HepG2 (cell line): ENCODE results near the gene BRD2. TPM values are rescaled to one million over a fixed set of nuclear protein-coding genes. Genes with fewer than 3 reads are reported as not detected.

Experiments
- ASH2L ChIP-seq: fragments of 300-600, 200-600 bp; sonication (generic); IDR thresholded peaks from 2 replicates; pipeline ENCODE4 v1.7.0; 2017; ENCODE audit warnings: low read depth, mild to moderate bottlenecking, moderate library complexity, mixed read lengths, low read length; ENCODE audit not compliant: insufficient read length
- DMAP1 ChIP-seq: IDR thresholded peaks from 2 replicates; pipeline ENCODE4 v1.6.1; 2016
- HCFC1 ChIP-seq: fragments of 150-350 bp; IDR thresholded peaks from 2 replicates; pipeline ENCODE4 v1.6.1; 2014; ENCODE audit warnings: low read depth, low read length
- NFIC ChIP-seq: IDR thresholded peaks from 2 replicates; pipeline ENCODE4 v1.6.1; 2012; ENCODE audit warnings: mild to moderate bottlenecking, low read length, inconsistent platforms
- PAF1 ChIP-seq: IDR thresholded peaks from 2 replicates; pipeline ENCODE4 v1.6.1; 2016; ENCODE audit warnings: missing genetic modification reagents, missing compliant biosample characterization
- RBAK ChIP-seq: sonication (generic); formaldehyde crosslinking; IDR thresholded peaks from 2 replicates; pipeline ENCODE4 v1.5.1; 2020; ENCODE audit warnings: mild to moderate bottlenecking, missing genetic modification reagents
- SALL1 ChIP-seq: sonication (generic); formaldehyde crosslinking; IDR thresholded peaks from 2 replicates; pipeline ENCODE4 v1.8.0; 2022; ENCODE audit warnings: mild to moderate bottlenecking, missing genetic modification reagents
- ZNF260 ChIP-seq: sonication (generic); formaldehyde crosslinking; IDR thresholded peaks from 2 replicates; pipeline ENCODE4 v1.4.0; 2020; ENCODE audit warnings: missing genetic modification reagents, low read depth, mild to moderate bottlenecking, borderline replicate concordance
- ZNF577 ChIP-seq: sonication (generic); formaldehyde crosslinking; IDR thresholded peaks from 2 replicates; pipeline ENCODE4 v1.4.0; 2020; ENCODE audit warnings: mild to moderate bottlenecking, low read depth, missing genetic modification reagents, borderline replicate concordance
- ZSCAN31 ChIP-seq: sonication (generic); formaldehyde crosslinking; IDR thresholded peaks from 2 replicates; pipeline ENCODE4 v1.5.0; 2020; ENCODE audit warnings: low read depth, mild to moderate bottlenecking, missing genetic modification reagents
- polyA plus RNA-seq, 8 experiments: library from polyadenylated mRNA; depleted of rRNA in 3 of 8; stranded (reverse) in 7 of 8; unstranded in 1 of 8; fragments of >200 nt; fragmentation: Illumina TruSeq in 4 of 8; extraction: Trizol in 4 of 8; gene quantifications; 2 replicates each; pipeline versions ENCODE4 v1.2.1 to v1.2.3, GENCODE V29; 2011 to 2016; ENCODE audit warnings: low read depth in 4 of 8, missing spikeins in 1 of 8, mixed read lengths in 1 of 8; ENCODE audit not compliant: insufficient read depth in 1 of 8
- total RNA-seq, 5 experiments: library from RNA; depleted of rRNA; stranded (reverse); fragments of >200 nt; fragmentation: Illumina TruSeq; extraction: Trizol; gene quantifications; 2 replicates each; pipeline ENCODE4 v1.2.3, GENCODE V29; 2016; ENCODE audit warnings: low read depth in 1 of 5
- TF ChIP-seq, protein P1 (sequence below): sonication (generic); formaldehyde crosslinking; conservative IDR thresholded peaks from 2 replicates; pipeline ENCODE4 v1.8.0; 2022; ENCODE audit warnings: low read depth, missing genetic modification reagents
- TF ChIP-seq, protein P2 (sequence below): sonication (generic); formaldehyde crosslinking; IDR thresholded peaks from 2 replicates; pipeline ENCODE4 v1.4.0; 2020; ENCODE audit warnings: mild to moderate bottlenecking, missing genetic modification reagents
- TF ChIP-seq, protein P3 (sequence below), 2 experiments: sonication (generic) in 1 of 2; formaldehyde crosslinking in 1 of 2; IDR thresholded peaks; 2 replicates each; pipeline versions ENCODE4 v1.4.0 to v1.6.1; 2018 to 2020; ENCODE audit warnings: missing genetic modification reagents in 2 of 2, borderline replicate concordance in 1 of 2, low read depth in 1 of 2, mild to moderate bottlenecking in 1 of 2, missing biosample characterization in 1 of 2
- TF ChIP-seq, protein P4 (sequence below): sonication (generic); formaldehyde crosslinking; IDR thresholded peaks from one replicate; pipeline ENCODE4 v1.5.1; 2020; ENCODE audit warnings: mild to moderate bottlenecking, missing genetic modification reagents; ENCODE audit errors: not compliant biosample characterization

Gene BRD2
- total and polyA plus RNA-seq, 2 of the 13 experiments (the other 11 are each of a cell fraction or from before 2014, with no cell fraction given) = 143 to 202 TPM

DNA sequence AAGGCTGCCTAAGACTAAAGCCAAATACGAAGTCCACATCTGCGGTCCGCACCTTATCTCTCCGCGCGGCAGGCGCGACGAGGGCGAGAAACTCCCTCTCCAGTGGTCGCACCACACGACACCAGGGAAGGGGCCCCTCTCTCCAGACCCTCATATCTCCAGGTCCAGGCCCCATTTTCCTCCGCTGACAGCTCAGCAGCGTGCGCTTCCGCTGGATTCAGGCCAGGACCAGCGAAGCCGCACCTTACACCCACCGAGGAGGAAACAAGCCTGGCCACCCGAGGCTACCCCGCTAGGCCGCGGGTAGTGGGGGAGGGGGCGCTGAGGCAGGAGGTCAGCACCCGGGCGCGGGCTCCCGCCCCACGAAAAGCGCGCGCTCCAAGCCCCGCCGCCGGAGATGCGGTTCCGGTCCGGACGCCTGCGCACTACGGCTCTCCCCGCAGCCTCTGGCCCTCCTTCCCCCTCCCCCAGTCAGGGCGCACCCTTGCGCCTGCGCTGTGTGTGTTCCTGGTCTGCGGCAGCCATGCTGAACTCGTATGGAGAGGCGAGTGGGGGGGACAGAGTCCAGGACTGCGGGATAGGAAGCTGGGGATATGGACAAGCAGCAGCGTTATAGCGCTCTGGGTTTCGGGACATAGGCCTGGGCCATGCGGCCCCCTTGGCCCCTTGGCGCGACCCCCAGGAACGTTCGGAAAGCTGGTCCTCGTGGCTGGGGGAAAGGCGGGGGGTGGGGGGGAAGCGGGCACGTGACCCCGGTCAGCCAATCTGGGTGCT, at the start of gene BRD2 (continued):
- TF ChIP-seq ZNF577 (CRISPR knock-in tag) (0 out of 2 replicates have a peak, but pooled peaks have one; percentile 89), NFIC (no peak), ZSCAN31 (peak; percentile 91; the same call in 1 of the 2 replicates), RBAK (CRISPR knock-in tag) (no peak), PAF1 (CRISPR knock-in tag) (no peak), ASH2L (peak; percentile 68), SALL1 (CRISPR knock-in tag) (peak; percentile 94), ZNF260 (0 out of 2 replicates have a peak, but pooled peaks have one; percentile 59), HCFC1 (peak; percentile 41; the same call in 1 of the 2 replicates), DMAP1 (CRISPR knock-in tag) (peak; percentile 99)
- TF ChIP-seq, protein P1, sequence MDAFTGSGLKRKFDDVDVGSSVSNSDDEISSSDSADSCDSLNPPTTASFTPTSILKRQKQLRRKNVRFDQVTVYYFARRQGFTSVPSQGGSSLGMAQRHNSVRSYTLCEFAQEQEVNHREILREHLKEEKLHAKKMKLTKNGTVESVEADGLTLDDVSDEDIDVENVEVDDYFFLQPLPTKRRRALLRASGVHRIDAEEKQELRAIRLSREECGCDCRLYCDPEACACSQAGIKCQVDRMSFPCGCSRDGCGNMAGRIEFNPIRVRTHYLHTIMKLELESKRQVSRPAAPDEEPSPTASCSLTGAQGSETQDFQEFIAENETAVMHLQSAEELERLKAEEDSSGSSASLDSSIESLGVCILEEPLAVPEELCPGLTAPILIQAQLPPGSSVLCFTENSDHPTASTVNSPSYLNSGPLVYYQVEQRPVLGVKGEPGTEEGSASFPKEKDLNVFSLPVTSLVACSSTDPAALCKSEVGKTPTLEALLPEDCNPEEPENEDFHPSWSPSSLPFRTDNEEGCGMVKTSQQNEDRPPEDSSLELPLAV (CRISPR knock-in tag) = peak; percentile 86; the same call in 1 of the 2 replicates
- TF ChIP-seq, protein P2, sequence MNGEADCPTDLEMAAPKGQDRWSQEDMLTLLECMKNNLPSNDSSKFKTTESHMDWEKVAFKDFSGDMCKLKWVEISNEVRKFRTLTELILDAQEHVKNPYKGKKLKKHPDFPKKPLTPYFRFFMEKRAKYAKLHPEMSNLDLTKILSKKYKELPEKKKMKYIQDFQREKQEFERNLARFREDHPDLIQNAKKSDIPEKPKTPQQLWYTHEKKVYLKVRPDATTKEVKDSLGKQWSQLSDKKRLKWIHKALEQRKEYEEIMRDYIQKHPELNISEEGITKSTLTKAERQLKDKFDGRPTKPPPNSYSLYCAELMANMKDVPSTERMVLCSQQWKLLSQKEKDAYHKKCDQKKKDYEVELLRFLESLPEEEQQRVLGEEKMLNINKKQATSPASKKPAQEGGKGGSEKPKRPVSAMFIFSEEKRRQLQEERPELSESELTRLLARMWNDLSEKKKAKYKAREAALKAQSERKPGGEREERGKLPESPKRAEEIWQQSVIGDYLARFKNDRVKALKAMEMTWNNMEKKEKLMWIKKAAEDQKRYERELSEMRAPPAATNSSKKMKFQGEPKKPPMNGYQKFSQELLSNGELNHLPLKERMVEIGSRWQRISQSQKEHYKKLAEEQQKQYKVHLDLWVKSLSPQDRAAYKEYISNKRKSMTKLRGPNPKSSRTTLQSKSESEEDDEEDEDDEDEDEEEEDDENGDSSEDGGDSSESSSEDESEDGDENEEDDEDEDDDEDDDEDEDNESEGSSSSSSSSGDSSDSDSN (CRISPR knock-in tag) = peak; percentile 86
- TF ChIP-seq, protein P3, sequence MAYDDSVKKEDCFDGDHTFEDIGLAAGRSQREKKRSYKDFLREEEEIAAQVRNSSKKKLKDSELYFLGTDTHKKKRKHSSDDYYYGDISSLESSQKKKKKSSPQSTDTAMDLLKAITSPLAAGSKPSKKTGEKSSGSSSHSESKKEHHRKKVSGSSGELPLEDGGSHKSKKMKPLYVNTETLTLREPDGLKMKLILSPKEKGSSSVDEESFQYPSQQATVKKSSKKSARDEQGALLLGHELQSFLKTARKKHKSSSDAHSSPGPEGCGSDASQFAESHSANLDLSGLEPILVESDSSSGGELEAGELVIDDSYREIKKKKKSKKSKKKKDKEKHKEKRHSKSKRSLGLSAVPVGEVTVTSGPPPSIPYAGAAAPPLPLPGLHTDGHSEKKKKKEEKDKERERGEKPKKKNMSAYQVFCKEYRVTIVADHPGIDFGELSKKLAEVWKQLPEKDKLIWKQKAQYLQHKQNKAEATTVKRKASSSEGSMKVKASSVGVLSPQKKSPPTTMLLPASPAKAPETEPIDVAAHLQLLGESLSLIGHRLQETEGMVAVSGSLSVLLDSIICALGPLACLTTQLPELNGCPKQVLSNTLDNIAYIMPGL (CRISPR knock-in tag; IDR thresholded peaks at IDR 0.05; ENCODE audit: borderline replicate concordance in 1 of 2, low read depth in 1 of 2) = peak; percentile 91
- TF ChIP-seq, protein P4, sequence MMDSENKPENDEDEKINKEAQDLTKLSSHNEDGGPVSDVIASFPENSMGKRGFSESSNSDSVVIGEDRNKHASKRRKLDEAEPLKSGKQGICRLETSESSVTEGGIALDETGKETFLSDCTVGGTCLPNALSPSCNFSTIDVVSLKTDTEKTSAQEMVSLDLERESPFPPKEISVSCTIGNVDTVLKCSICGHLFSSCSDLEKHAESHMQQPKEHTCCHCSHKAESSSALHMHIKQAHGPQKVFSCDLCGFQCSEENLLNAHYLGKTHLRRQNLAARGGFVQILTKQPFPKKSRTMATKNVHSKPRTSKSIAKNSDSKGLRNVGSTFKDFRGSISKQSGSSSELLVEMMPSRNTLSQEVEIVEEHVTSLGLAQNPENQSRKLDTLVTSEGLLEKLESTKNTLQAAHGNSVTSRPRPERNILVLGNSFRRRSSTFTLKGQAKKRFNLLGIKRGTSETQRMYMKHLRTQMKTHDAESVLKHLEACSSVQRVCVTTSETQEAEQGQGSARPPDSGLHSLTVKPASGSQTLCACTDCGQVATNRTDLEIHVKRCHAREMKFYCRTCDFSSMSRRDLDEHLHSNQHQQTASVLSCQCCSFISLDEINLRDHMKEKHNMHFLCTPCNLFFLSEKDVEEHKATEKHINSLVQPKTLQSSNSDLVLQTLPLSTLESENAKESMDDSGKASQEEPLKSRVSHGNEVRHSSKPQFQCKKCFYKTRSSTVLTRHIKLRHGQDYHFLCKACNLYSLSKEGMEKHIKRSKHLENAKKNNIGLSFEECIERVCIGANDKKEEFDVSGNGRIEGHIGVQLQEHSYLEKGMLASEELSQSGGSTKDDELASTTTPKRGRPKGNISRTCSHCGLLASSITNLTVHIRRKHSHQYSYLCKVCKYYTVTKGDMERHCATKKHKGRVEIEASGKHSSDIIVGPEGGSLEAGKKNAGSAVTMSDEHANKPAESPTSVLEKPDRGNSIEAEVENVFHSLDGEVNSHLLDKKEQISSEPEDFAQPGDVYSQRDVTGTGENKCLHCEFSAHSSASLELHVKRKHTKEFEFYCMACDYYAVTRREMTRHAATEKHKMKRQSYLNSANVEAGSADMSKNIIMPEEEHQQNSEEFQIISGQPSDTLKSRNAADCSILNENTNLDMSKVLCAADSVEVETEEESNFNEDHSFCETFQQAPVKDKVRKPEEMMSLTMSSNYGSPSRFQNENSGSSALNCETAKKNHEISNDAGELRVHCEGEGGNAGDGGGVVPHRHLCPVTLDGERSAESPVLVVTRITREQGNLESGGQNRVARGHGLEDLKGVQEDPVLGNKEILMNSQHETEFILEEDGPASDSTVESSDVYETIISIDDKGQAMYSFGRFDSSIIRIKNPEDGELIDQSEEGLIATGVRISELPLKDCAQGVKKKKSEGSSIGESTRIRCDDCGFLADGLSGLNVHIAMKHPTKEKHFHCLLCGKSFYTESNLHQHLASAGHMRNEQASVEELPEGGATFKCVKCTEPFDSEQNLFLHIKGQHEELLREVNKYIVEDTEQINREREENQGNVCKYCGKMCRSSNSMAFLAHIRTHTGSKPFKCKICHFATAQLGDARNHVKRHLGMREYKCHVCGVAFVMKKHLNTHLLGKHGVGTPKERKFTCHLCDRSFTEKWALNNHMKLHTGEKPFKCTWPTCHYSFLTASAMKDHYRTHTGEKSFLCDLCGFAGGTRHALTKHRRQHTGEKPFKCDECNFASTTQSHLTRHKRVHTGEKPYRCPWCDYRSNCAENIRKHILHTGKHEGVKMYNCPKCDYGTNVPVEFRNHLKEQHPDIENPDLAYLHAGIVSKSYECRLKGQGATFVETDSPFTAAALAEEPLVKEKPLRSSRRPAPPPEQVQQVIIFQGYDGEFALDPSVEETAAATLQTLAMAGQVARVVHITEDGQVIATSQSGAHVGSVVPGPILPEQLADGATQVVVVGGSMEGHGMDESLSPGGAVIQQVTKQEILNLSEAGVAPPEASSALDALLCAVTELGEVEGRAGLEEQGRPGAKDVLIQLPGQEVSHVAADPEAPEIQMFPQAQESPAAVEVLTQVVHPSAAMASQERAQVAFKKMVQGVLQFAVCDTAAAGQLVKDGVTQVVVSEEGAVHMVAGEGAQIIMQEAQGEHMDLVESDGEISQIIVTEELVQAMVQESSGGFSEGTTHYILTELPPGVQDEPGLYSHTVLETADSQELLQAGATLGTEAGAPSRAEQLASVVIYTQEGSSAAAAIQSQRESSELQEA = peak; percentile 95
